ENCODE measurements around the gene ENAH. TPM values are rescaled to one million over a fixed set of nuclear protein-coding genes. Genes with fewer than 3 reads are reported as not detected.

The ENAH gene
- total RNA-seq, 1 experiment from 2014 or later, result 246 TPM

DNA sequence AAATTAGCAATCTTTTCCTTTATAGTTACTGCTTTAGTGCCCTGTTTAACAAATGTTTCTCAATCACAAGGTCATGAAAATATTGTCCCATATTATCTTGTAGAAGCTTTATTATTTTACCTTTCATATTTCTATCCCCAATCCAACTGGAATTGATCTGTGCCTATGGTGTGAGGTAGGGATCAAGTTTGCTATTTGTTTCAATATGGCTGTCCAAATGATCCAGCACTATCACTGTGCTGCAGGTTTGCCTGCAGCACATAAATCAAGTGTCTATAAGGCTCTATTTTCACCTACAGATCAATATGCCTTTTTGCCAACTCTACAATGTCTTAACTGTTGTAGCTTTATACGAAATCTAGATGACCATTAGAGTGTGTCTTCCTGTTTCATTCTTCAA, 96.2 kb downstream of the ENAH start:
- Histone ChIP-seq H3K27ac (no peak overlapping the region), H3K27me3 (no peaks in the 10 kb centered on the region), H3K4me3 (no peak overlapping the region), H3K4me1 (no peaks in the 10 kb centered on the region), H3K36me3 (peaks cover 80% of the 10 kb centered on the region), H3K9me3 (replicated peaks) (peaks cover 5% of the 10 kb centered on the region; the same call in 1 of the 2 replicates)
- no peak for DNase-seq

DNA sequence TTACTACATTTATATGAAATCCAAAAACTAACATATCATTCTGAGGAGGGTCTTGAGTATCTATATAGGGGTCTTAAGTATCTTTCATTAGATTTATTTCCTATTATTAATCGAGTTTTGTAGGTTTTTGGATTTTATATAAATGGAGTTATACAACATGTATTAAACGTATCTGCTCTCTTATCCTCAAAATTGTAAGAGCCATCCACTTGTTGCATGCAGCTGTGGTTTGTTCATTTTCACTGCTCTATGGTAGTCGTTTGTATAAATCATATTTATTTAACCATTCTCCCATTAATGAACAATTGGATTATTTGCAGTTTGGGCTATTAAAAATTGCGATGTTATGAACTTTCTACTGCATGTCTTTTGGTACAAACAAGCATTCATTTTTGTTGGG, 97.1 kb downstream of the ENAH start:
- no peaks in the 10 kb centered on the region for H3K4me1 ChIP-seq
- no peak for DNase-seq
- H3K27me3 ChIP-seq, result no peaks in the 10 kb centered on the region
- peaks cover 5% of the 10 kb centered on the region; the same call in 1 of the 2 replicates for H3K9me3 ChIP-seq (replicated peaks)
- H3K27ac ChIP-seq, result no peak overlapping the region
- H3K36me3 ChIP-seq, result peaks cover 73% of the 10 kb centered on the region
- no peak overlapping the region for H3K4me3 ChIP-seq

DNA sequence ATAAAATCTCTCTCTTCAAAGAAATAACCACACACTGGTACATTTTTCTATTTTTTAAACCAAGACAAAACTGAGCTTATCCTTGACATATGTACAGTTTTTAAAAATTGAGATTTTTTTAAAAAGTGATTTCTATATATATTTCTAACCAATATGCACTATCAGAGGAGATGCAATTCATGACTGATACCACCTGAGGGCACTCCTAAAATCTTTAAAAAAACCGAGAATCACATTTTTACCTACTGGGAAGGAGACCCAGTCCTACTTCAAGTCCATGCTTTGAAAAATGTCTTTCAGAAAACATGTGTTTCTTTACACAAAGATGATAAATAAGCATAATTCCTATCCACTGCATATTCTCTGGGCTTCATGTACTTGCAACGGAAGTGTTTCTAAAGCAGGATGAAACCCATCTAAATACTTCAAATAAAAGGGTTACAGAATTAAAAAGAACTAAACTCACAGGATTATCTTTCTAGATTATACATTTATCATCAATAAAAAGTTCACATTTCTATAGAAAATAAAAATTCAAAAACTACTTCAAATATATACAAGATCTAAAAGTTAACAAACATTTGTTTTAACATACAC, 98.6 kb downstream of the ENAH start:
- peaks cover 65% of the 10 kb centered on the region for H3K36me3 ChIP-seq
- peaks cover 5% of the 10 kb centered on the region; the same call in 1 of the 2 replicates for H3K9me3 ChIP-seq (replicated peaks)
- no peaks in the 10 kb centered on the region for H3K27me3 ChIP-seq
- H3K27ac ChIP-seq, result no peak overlapping the region
- no peak overlapping the region for H3K4me3 ChIP-seq
- peak in 1 of 2 experiments; percentile 44 for DNase-seq
- H3K4me1 ChIP-seq, result no peaks in the 10 kb centered on the region

DNA sequence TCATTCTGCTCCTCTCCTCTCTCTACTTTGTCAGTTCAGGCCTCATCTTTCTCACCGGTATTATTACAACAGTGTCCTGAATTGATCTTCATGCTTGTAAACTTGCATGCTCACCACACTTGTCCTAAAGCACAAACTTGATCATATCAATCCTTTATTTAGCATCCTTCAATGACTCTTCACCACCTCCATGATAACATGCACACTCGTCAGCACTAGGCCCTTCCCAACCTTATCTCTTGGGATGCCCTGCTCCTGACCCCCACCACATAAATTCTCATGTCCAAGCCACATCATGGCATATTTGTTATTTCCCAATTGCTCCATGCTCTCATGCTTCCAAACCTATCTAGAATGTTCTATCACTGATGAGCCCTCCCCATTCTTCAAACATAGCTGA, 103.1 kb downstream of the ENAH start:
- DNase-seq, result no peak

DNA sequence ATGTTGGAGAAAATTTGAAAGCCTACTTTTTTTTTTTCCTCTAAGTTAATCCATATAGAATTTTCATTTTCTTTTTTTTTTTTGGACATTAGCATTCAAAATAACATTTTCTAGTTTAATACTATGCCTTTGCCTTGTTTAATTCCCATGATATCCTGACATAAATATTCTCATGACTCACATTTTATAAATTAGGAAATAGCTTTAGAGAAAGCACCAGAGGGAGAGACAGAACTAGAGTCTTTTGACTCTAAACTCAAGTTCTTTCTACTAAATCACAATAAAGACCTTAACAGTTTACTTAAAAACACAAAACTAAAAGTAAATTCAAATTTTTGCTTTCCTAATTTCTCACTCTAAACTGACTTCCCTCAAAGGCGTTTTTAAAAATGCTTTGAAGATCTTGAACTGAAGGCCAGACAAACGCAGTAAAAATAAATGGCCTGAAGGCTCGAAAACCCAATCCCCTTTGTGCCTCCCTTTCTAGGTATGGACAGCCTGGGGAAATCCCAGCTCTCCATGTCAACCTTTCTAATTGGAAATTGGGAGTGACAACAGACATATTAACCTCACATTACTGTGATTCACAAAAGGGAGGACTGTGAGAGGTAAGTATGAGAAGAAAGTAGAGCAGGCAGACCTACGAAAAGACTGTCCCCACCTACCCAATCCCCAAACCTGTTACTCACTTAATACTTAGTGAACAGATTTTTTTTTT, 104.6 kb downstream of the ENAH start:
- Histone ChIP-seq H3K4me3 (no peak overlapping the region), H3K27ac (no peak overlapping the region), H3K36me3 (peaks cover 49% of the 10 kb centered on the region), H3K9me3 (replicated peaks) (no peaks in the 10 kb centered on the region), H3K4me1 (peaks cover 9% of the 10 kb centered on the region; the same call in 1 of the 2 replicates), H3K27me3 (no peaks in the 10 kb centered on the region)
- no peak for DNase-seq

More for the DNA sequence above, 103.1 kb downstream of the ENAH start:
- Histone ChIP-seq H3K27me3 (no peaks in the 10 kb centered on the region), H3K4me1 (peaks cover 8% of the 10 kb centered on the region; the same call in 1 of the 2 replicates), H3K9me3 (replicated peaks) (no peaks in the 10 kb centered on the region), H3K4me3 (no peak overlapping the region), H3K36me3 (peaks cover 49% of the 10 kb centered on the region), H3K27ac (no peak overlapping the region)

DNA sequence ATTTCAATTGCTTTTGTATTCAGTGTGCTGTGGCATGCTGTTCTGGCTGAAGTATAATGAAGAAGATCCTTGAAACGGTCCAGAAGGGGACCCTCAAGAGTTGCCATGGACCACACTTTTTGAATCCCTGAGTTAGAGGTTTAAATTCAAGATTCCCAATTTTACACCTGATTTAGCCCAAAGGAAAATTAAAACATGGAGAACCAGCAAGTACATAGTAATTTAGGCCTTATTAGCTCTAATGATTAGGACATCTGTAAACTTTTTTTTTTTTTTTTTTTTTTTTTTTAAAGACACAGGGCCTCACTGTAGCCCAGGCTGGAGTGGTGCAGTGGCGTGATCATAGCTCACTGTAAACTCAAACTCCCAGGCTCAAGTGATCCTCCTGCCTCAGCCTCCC, 107.3 kb downstream of the ENAH start:
- no peak overlapping the region for H3K27ac ChIP-seq
- H3K4me3 ChIP-seq, result no peak overlapping the region
- H3K9me3 ChIP-seq (replicated peaks), result no peaks in the 10 kb centered on the region
- H3K27me3 ChIP-seq, result no peaks in the 10 kb centered on the region
- peaks cover 15% of the 10 kb centered on the region for H3K4me1 ChIP-seq
- peaks cover 38% of the 10 kb centered on the region for H3K36me3 ChIP-seq
- DNase-seq, result no peak

DNA sequence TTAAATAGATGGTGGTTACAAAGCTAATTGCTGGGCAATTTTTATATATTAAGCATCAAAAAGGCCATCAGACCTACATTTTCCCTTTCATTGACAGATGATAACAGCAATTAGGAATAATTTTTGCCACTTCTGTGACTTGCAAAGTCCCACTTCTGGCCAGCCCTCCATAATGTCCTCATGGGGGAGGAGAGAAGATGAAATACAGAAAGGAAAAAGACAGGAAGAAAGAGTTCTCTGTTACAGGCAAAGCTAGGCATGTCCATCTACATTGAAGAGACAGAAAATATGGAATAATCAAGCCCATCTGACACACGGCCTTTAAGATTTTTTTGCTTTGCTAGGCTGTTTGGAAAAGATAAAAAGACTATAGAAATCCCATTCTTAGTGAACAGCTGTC, 108.0 kb downstream of the ENAH start:
- H3K4me1 ChIP-seq, result peaks cover 15% of the 10 kb centered on the region
- H3K27me3 ChIP-seq, result no peaks in the 10 kb centered on the region
- no peak overlapping the region for H3K27ac ChIP-seq
- H3K36me3 ChIP-seq, result peaks cover 37% of the 10 kb centered on the region
- DNase-seq, result peak in 1 of 2 experiments; percentile 20
- no peak overlapping the region for H3K4me3 ChIP-seq
- no peaks in the 10 kb centered on the region for H3K9me3 ChIP-seq (replicated peaks)

DNA sequence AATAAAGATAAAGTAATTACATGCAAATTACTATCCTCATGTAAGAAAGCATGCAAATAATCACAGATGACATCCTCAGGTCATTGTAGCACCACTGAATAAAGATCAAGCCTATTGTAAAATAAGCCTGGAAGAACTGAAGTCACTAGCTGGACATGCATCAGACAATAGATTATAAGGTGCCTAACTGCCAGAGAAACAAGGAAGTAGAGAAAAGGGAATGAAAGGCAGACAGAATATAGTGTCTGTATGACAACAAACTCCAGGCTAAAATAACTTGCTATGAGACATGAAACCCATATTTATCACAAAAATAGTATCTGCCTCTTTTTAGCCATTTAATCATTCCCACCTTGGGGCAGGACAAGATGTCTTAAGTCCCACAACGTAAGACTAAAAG, 108.7 kb downstream of the ENAH start:
- no peaks in the 10 kb centered on the region for H3K27me3 ChIP-seq
- no peak overlapping the region for H3K27ac ChIP-seq
- peaks cover 31% of the 10 kb centered on the region for H3K36me3 ChIP-seq
- H3K4me3 ChIP-seq, result no peak overlapping the region
- no peaks in the 10 kb centered on the region for H3K9me3 ChIP-seq (replicated peaks)
- DNase-seq, result no peak
- H3K4me1 ChIP-seq, result peaks cover 15% of the 10 kb centered on the region

DNA sequence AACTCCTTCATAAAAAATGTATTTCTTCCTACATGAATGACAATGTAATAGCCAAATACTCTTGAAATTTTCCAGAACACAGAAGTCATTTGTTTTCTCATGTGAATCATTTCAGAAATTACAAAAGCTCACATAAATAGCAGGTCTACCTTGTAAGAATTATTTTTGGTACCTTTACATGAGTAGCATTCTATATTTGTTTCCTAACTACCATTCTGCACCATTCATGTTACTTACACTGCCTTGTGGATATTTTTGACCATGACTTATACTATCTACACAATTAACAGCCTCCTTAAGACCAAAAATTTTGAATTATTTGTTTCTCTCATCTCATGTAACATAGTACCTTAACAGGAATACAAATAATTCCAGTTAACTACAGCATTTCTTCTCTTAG, 109.6 kb downstream of the ENAH start:
- no peaks in the 10 kb centered on the region for H3K9me3 ChIP-seq (replicated peaks)
- no peak for DNase-seq
- H3K4me1 ChIP-seq, result peaks cover 15% of the 10 kb centered on the region
- no peaks in the 10 kb centered on the region for H3K27me3 ChIP-seq
- H3K36me3 ChIP-seq, result peaks cover 29% of the 10 kb centered on the region
- H3K27ac ChIP-seq, result no peak overlapping the region
- H3K4me3 ChIP-seq, result no peak overlapping the region

DNA sequence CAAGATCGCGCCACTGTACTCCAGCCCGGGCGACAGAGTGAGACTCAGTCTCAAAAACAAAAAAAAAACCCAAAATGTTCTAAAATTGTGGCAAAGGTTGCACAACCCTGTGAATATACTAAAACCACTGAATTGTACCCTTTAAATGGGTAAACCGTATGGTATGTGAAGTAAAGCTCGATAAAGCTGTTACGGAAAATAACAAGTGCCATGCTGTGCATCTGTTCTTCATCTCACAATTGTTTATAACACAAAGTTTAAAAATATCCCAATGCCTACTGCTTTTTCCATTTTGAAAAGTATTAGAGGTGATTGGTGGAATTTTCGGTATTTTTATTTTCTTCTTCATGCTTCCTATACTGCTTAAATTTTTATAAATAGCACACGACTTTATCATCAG, 111.5 kb downstream of the ENAH start:
- Histone ChIP-seq H3K27me3 (no peaks in the 10 kb centered on the region), H3K36me3 (peaks cover 17% of the 10 kb centered on the region), H3K27ac (no peak overlapping the region), H3K4me3 (no peak overlapping the region), H3K9me3 (replicated peaks) (no peaks in the 10 kb centered on the region), H3K4me1 (peaks cover 15% of the 10 kb centered on the region)
- DNase-seq, result no peak

DNA sequence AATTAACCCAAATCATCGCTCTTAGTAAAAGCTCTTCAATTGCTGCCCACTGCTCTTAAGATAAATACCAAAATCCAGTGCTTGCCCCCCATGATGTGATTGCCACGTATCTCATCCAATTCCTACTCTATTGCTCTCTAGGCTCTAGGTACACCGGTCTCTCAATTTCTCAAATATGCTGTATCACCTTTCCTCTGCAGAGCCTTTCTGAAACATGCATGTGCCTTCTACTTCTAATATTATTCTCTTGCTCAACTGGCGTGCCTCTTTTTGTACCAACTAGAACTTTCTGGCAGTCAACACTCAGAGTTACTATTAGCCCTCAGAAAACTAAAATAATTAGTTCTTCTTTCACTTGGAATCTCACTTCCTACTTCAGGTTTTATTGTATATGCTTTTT, 113.3 kb downstream of the ENAH start:
- H3K27me3 ChIP-seq, result no peaks in the 10 kb centered on the region
- DNase-seq, result no peak
- peaks cover 15% of the 10 kb centered on the region for H3K4me1 ChIP-seq
- H3K4me3 ChIP-seq, result no peak overlapping the region
- H3K27ac ChIP-seq, result no peak overlapping the region
- H3K9me3 ChIP-seq (replicated peaks), result no peaks in the 10 kb centered on the region
- peaks cover 15% of the 10 kb centered on the region for H3K36me3 ChIP-seq

DNA sequence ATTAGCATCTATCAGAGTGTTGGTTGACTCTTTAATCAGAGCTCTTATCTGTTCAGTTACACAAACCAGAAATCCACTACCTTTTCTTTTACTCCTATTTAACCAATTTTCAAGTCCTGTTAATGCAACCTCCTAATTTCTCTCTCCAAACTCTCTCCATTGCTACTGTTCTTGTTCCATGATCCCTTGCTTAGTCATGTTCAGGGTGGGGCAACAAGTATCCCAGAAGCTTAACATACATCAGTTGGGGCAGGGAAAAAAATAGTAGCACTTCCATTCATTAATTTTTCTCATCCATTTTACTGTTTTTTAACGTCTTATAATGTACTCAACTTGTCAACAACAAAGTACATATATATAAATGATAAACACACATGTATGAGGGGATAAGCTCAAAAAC, 113.9 kb downstream of the ENAH start:
- H3K9me3 ChIP-seq (replicated peaks), result no peaks in the 10 kb centered on the region
- H3K4me3 ChIP-seq, result no peak overlapping the region
- H3K27me3 ChIP-seq, result no peaks in the 10 kb centered on the region
- DNase-seq, result no peak
- peaks cover 10% of the 10 kb centered on the region for H3K36me3 ChIP-seq
- H3K4me1 ChIP-seq, result peaks cover 20% of the 10 kb centered on the region
- no peak overlapping the region for H3K27ac ChIP-seq

DNA sequence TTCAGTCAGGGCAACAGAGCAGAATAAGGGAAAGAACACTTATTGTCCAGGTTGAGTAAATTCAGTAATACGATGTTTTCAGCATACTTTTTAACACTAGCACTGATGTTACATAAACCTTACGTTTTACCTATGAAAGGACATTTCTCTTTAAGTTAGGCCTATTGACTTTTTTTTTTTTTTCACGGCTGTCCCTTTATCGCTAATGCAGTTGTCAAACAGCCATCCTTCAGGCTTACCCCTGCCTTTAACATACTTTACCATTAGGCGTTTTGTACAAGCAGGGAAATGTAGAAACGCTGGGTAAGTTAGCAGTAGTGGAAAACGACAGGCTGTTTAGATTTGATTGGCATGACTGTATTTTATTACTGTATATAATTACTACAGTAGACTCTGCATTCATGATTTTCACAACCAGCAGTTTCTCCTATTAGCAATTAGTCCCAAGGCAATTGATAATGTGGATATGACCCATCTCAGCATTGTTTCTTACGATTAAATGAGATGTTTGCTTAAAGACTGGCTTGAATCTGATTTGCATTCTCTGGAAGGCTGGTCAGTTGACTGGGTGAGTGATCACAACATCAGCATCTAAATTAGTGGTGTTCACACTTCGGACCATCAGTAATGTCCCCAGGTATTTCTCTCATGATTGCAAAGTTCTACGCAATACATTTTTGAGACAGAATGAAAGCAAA, 115.2 kb downstream of the ENAH start:
- Histone ChIP-seq H3K4me3 (no peak overlapping the region), H3K36me3 (peaks cover 2% of the 10 kb centered on the region; the same call in 1 of the 2 replicates), H3K27ac (no peak overlapping the region), H3K4me1 (peaks cover 33% of the 10 kb centered on the region), H3K27me3 (no peaks in the 10 kb centered on the region), H3K9me3 (replicated peaks) (no peaks in the 10 kb centered on the region)
- DNase-seq, result no peak

DNA sequence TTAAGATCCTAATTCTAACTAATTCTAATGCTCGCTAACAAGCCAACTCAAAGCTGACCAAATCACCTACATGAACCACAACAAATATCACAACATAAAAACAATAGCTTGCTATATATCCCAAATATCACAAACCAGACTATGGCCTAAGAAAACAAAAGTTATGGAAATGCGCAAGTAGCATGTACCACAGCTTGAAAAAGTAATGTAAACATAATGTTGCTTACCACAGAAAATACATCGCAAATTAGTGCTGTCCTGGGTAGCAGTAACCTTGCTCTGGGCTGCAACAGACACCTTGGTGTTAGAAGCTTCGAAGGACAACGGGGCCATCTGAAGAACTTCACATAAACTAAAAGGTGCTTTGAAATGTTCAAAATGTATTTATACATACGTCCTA, 117.6 kb downstream of the ENAH start:
- peaks cover 36% of the 10 kb centered on the region for H3K4me1 ChIP-seq
- DNase-seq, result no peak
- H3K4me3 ChIP-seq, result no peak overlapping the region
- H3K9me3 ChIP-seq (replicated peaks), result no peaks in the 10 kb centered on the region
- H3K36me3 ChIP-seq, result peaks cover 7% of the 10 kb centered on the region; the same call in 1 of the 2 replicates
- no peak overlapping the region for H3K27ac ChIP-seq
- no peaks in the 10 kb centered on the region for H3K27me3 ChIP-seq

DNA sequence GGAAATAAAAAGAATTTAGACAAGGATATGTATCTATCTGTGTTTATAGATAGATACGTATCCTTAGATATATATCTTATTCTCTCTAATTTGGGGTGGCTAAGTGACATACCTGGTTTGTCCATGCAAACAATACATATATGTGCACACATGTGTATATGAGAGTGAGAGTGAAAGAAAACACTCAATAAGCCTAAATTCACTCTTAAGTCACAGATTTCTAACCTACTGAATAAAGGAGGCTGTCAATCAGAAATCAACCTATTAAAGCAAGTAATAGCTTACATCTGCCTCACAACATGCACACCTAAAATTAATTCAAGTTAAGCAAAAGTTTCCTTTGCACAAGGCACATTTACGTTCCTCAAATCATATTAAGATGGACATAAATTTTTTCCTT, 118.2 kb downstream of the ENAH start:
- Histone ChIP-seq H3K4me3 (no peak overlapping the region), H3K27me3 (no peaks in the 10 kb centered on the region), H3K4me1 (peaks cover 38% of the 10 kb centered on the region), H3K27ac (no peak overlapping the region), H3K9me3 (replicated peaks) (no peaks in the 10 kb centered on the region), H3K36me3 (peaks cover 12% of the 10 kb centered on the region; the same call in 1 of the 2 replicates)
- DNase-seq, result no peak

Data from SJCRH30 (cell line).